NOMO-1 treated with dmso at 0.1 percent for 144 hours (cell line): ENCODE results near the gene CHEK2.
A peak's percentile ranks its signal among the peaks of the same experiment; 100 is the strongest.
"Not testable (repeated sequence)": the region's sequence is repeated elsewhere in the genome, so short reads cannot be mapped to it uniquely, and the experiment has no call there.

Source experiments
- DNase-seq: peaks from one replicate; lab custom pipeline; 2025; ENCODE audit not compliant: unreplicated experiment; lab: John Stamatoyannopoulos, UW

Gene CHEK2

GRCh38 chr22:28742562-28742962 lies 942 bp upstream of the CHEK2 start:
- DNase-seq, result no peak

GRCh38 chr22:28741200-28741784 lies 328 bp downstream of the CHEK2 start:
- DNase-seq, result no peak

GRCh38 chr22:28738876-28739275 lies 2.7 kb downstream of the CHEK2 start:
- DNase-seq, result not testable (repeated sequence)

GRCh38 chr22:28737701-28738100 lies 3.9 kb downstream of the CHEK2 start:
- no peak for DNase-seq

- no peak for DNase-seq
Measured at GRCh38 chr22:28736301-28737155, 5.1 kb downstream of the CHEK2 start.

- DNase-seq, result no peak
Measured at GRCh38 chr22:28734393-28734792, 7.2 kb downstream of the CHEK2 start.

- DNase-seq, result no peak
Measured at GRCh38 chr22:28730179-28730578, 11.4 kb downstream of the CHEK2 start.

GRCh38 chr22:28728621-28729313 lies 12.9 kb downstream of the CHEK2 start:
- DNase-seq, result no peak

GRCh38 chr22:28728002-28728401 lies 13.6 kb downstream of the CHEK2 start:
- no peak for DNase-seq

- DNase-seq, result no peak
Measured at GRCh38 chr22:28718044-28718443, 23.6 kb downstream of the CHEK2 start.

- DNase-seq, result no peak
Measured at GRCh38 chr22:28716686-28717085, 24.9 kb downstream of the CHEK2 start.

GRCh38 chr22:28715611-28716010 lies 26.0 kb downstream of the CHEK2 start:
- DNase-seq, result no peak

- DNase-seq, result no peak
Measured at GRCh38 chr22:28714043-28714628, 27.5 kb downstream of the CHEK2 start.

GRCh38 chr22:28711820-28712777 lies 29.5 kb downstream of the CHEK2 start:
- peak; percentile 1 for DNase-seq

GRCh38 chr22:28711341-28711740 lies 30.3 kb downstream of the CHEK2 start:
- no peak for DNase-seq

GRCh38 chr22:28710576-28711191 lies 30.9 kb downstream of the CHEK2 start:
- DNase-seq, result no peak

GRCh38 chr22:28710107-28710506 lies 31.5 kb downstream of the CHEK2 start:
- no peak for DNase-seq

GRCh38 chr22:28706845-28707244 lies 34.8 kb downstream of the CHEK2 start:
- no peak for DNase-seq

GRCh38 chr22:28703436-28703835 lies 38.2 kb downstream of the CHEK2 start:
- no peak for DNase-seq

GRCh38 chr22:28702891-28703290 lies 38.7 kb downstream of the CHEK2 start:
- no peak for DNase-seq
